Esophagus muscularis mucosa (tissue), 4 donors: ENCODE results near the gene PRIMA1.

ENCODE experiments used
- CTCF ChIP-seq, 3 experiments: fragments of 200-600 bp in 2 of 3; fragments of 450-650 bp in 1 of 3; sonication (generic) in 2 of 3; IDR thresholded peaks; one replicate each; pipeline ENCODE4 v1.5.1; 2017 to 2019; ENCODE audit warnings: antibody characterized with exemption in 3 of 3, mild to moderate bottlenecking in 2 of 3, moderate library complexity in 1 of 3
- EP300 ChIP-seq: sonication (generic); formaldehyde crosslinking; IDR thresholded peaks from one replicate; pipeline ENCODE4 v1.6.1; 2017; ENCODE audit warnings: antibody characterized with exemption
- POLR2A ChIP-seq: fragments of 450-650 bp; IDR thresholded peaks from one replicate; pipeline ENCODE4 v1.6.1; 2017; ENCODE audit warnings: antibody characterized with exemption, moderate library complexity, mild to moderate bottlenecking, low read depth

- no peak for TF ChIP-seq CTCF (IDR thresholded peaks at IDR 0.05)
- no peak for TF ChIP-seq EP300
- TF ChIP-seq POLR2A: no peak
Measured at GRCh38 chr14:93765970-93766369, 22.3 kb downstream of the PRIMA1 start.
